Endothelial cell of umbilical vein (primary cell): ENCODE measurements around the gene EPHA8. TPM values are rescaled to one million over a fixed set of nuclear protein-coding genes. Genes with fewer than 3 reads are reported as not detected.

ENCODE experiments used
- BruUV-seq: library from RNA; stranded (reverse); fragments of 400-500 nt; replicated peaks from 2 replicates; lab custom pipeline; 2021; lab: Mats Ljungman, UMichigan
- CTCF ChIA-PET: fragments of 300-600, 350-600 bp; sonication (Branson Sonifier 250); formaldehyde crosslinking; loops from one replicate; lab custom pipeline; 2021; ENCODE audit warnings: antibody characterized with exemption, inconsistent platforms; lab: Charles Lee
- POLR2A ChIA-PET: fragments of 300-600, 350-600 bp; sonication (Branson Sonifier 250); formaldehyde crosslinking; loops from one replicate; lab custom pipeline; 2021; ENCODE audit warnings: antibody characterized with exemption, inconsistent platforms; lab: Charles Lee
- DNase-seq: peaks from one replicate; pipeline ENCODE4 v3.0.0-alpha.2; 2011; ENCODE audit warnings: low read depth, low spot score
- FAIRE-seq: peaks from 2 replicates; lab custom pipeline; 2011; peaks lifted over from hg19 to GRCh38; lab: Jason Lieb, UNC
- H2AFZ ChIP-seq: 2 replicates; pipeline ENCODE4 v1.6.0; 2012; ENCODE audit warnings: low read depth, low read length, control low read depth, inconsistent platforms
- H3K27ac ChIP-seq: 2 replicates; pipeline ENCODE4 v1.5.1; 2011; ENCODE audit warnings: low read depth, mild to moderate bottlenecking, control low read depth, low read length, moderate library complexity; ENCODE audit not compliant: insufficient read depth
- H3K27me3 ChIP-seq, 2 experiments: 2 replicates each; pipeline versions ENCODE4 v1.6.0 to v1.6.1; 2011; ENCODE audit warnings: low read length in 2 of 2, mixed read lengths in 1 of 2; ENCODE audit not compliant: control insufficient read depth in 2 of 2, insufficient read depth in 2 of 2
- H3K36me3 ChIP-seq, 2 experiments: 2 replicates in 1 of 2; 3 replicates in 1 of 2; pipeline ENCODE4 v1.5.1; 2011; ENCODE audit warnings: low read length in 2 of 2, mild to moderate bottlenecking in 1 of 2, moderate library complexity in 1 of 2; ENCODE audit not compliant: control insufficient read depth in 2 of 2, insufficient read depth in 2 of 2; ENCODE audit errors: extremely low read depth in 1 of 2
- H3K4me1 ChIP-seq: 3 replicates; pipeline ENCODE4 v1.5.1; 2011; ENCODE audit warnings: mild to moderate bottlenecking, low read length; ENCODE audit not compliant: control insufficient read depth, insufficient read depth; ENCODE audit errors: extremely low read depth
- H3K4me2 ChIP-seq: 2 replicates; pipeline ENCODE4 v1.6.1; 2011; ENCODE audit warnings: low read length, control low read depth, mixed read lengths; ENCODE audit not compliant: insufficient read depth
- H3K4me3 ChIP-seq, 3 experiments: fragments of 200-600 bp in 1 of 3; sonication (generic), shearing (Covaris generic) in 1 of 3; replicated peaks in 1 of 3; 2 replicates each; pipeline ENCODE4 v1.5.1; 2011 to 2016; ENCODE audit warnings: control low read depth in 3 of 3, low read length in 3 of 3, mild to moderate bottlenecking in 2 of 3, inconsistent platforms in 1 of 3, low read depth in 1 of 3, moderate library complexity in 1 of 3; ENCODE audit not compliant: insufficient read depth in 1 of 3
- H3K79me2 ChIP-seq: 2 replicates; pipeline ENCODE4 v1.6.0; 2012; ENCODE audit warnings: low read length, inconsistent platforms; ENCODE audit not compliant: control insufficient read depth, insufficient read depth
- H3K9ac ChIP-seq: replicated peaks from 2 replicates; pipeline ENCODE3; 2011; ENCODE audit warnings: low read length, control low read depth; ENCODE audit not compliant: insufficient read depth; ENCODE audit errors: extremely low read depth
- H3K9me1 ChIP-seq: replicated peaks from 3 replicates; pipeline ENCODE4 v1.6.0; 2011; ENCODE audit warnings: mild to moderate bottlenecking, low read length; ENCODE audit not compliant: control insufficient read depth, insufficient read depth; ENCODE audit errors: extremely low read depth
- H3K9me3 ChIP-seq: replicated peaks from 2 replicates; pipeline ENCODE4 v1.5.1; 2012; ENCODE audit warnings: low read length, inconsistent platforms; ENCODE audit not compliant: control insufficient read depth, insufficient read depth
- H4K20me1 ChIP-seq: replicated peaks from 2 replicates; pipeline ENCODE3; 2011; ENCODE audit warnings: mild to moderate bottlenecking, low read length; ENCODE audit not compliant: control insufficient read depth, insufficient read depth; ENCODE audit errors: extremely low read depth
- EZH2 ChIP-seq: IDR thresholded peaks from 2 replicates; pipeline ENCODE4 v1.6.1; 2012; ENCODE audit warnings: borderline replicate concordance, low read depth, mild to moderate bottlenecking, moderate library complexity, low read length, inconsistent platforms; ENCODE audit not compliant: severe bottlenecking
- FOS ChIP-seq: IDR thresholded peaks from 2 replicates; pipeline ENCODE4 v1.6.1; 2011; ENCODE audit warnings: mild to moderate bottlenecking, low read length, moderate library complexity, borderline replicate concordance; ENCODE audit not compliant: insufficient read depth
- GATA2 ChIP-seq: IDR thresholded peaks from 2 replicates; pipeline ENCODE4 v1.7.0; 2011; ENCODE audit warnings: low read depth, mild to moderate bottlenecking, moderate library complexity, mixed read lengths, low read length; ENCODE audit not compliant: insufficient read length, insufficient read depth
- JUN ChIP-seq: IDR thresholded peaks from 2 replicates; pipeline ENCODE4 v1.6.1; 2011; ENCODE audit warnings: borderline replicate concordance, low read depth; ENCODE audit not compliant: insufficient read length, insufficient read depth
- MYC ChIP-seq: IDR thresholded peaks from one replicate; pipeline ENCODE4 v1.6.1; 2011; ENCODE audit warnings: mild to moderate bottlenecking, low read depth, low read length
- POLR2A ChIP-seq: IDR thresholded peaks from 2 replicates; pipeline ENCODE4 v1.6.1; 2012; ENCODE audit warnings: low read depth, mild to moderate bottlenecking, control low read depth, low read length
- POLR2AphosphoS5 ChIP-seq: IDR thresholded peaks from 2 replicates; pipeline ENCODE4 v1.6.1; 2012; ENCODE audit warnings: low read depth, mild to moderate bottlenecking, control low read depth, low read length, moderate library complexity; ENCODE audit not compliant: insufficient read depth
- dilution Hi-C: fragments of 300-500 bp; cut with MboI; formaldehyde crosslinking; loops from one replicate; pipeline ENCODE4 v1.15.0; 2019; ENCODE audit warnings: low sequenced_read_pairs; ENCODE audit not compliant: extremely low pct_ligation_motif_present
- intact Hi-C: fragments of 100-400 bp; cut with micrococcal nuclease; formaldehyde crosslinking; loops from one replicate; pipeline ENCODE4 v1.10.0; 2022
- polyA plus RNA-seq, 4 experiments: library from polyadenylated mRNA; depleted of rRNA in 3 of 4; stranded (reverse) in 3 of 4; unstranded in 1 of 4; fragments of >200 nt; gene quantifications; 2 replicates each; pipeline versions ENCODE4 v1.2.1 to v1.2.3, GENCODE V29; 2011 to 2012; ENCODE audit warnings: missing spikeins in 1 of 4
- total RNA-seq: library from RNA; stranded (reverse); gene quantifications from 2 replicates; pipeline ENCODE4 v1.2.3, GENCODE V29; 2021
- TF ChIP-seq, protein P1 (sequence below): IDR thresholded peaks from 2 replicates; pipeline ENCODE4 v1.6.1; 2011; ENCODE audit not compliant: insufficient read depth, insufficient read length
- TF ChIP-seq, protein P2 (sequence below), 2 donors: IDR thresholded peaks; 1 replicate in 1 of 2; 2 replicates in 1 of 2; pipeline ENCODE4 v1.5.1; 2011; ENCODE audit warnings: low read length in 2 of 2, mild to moderate bottlenecking in 2 of 2, moderate library complexity in 2 of 2, control low read depth in 1 of 2, inconsistent platforms in 1 of 2, low read depth in 1 of 2; ENCODE audit not compliant: insufficient read depth in 1 of 2; ENCODE audit errors: extremely low read depth in 1 of 2

Gene EPHA8
- total and polyA plus RNA-seq, 2 donors (not counting 3 experiments of a cell fraction or from before 2014, with no cell fraction given) = not detected

DNA sequence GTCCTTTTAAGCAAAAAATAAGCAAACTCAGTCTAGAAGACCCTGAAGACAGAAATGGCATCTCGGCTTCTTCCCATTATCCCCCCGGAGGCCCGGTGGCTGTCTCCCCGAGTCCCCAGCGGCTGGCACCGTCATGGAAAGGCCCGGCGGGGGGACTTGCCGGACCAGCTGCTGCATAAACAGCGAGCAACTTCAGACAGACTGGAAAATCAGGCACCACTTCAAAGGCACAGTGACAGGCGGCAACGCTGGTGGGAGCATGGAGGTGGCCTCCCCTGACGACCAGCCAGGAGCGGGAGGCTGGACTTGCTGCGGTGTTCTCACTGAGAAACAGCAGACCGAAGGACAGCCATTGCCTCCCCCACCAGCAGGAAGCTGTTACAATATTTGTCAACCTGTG lies 54.8 kb downstream of the EPHA8 start:
- no peak for FAIRE-seq

More for the DNA sequence above, 54.8 kb downstream of the EPHA8 start:
- dilution Hi-C loops = no loop called here
- no peaks in the 10 kb centered on the region for H3K79me2 ChIP-seq
- ChIA-PET CTCF (no interaction called here), POLR2A (no interaction called here)
- H4K20me1 ChIP-seq = no peaks in the 10 kb centered on the region
- no TSS peak for BruUV-seq
- no peak overlapping the region for H3K9ac ChIP-seq
- TF ChIP-seq POLR2A (no peak), JUN (no peak), FOS (no peak), EZH2 (no peak), GATA2 (no peak), POLR2AphosphoS5 (no peak), MYC (no peak)
- TF ChIP-seq, protein P1, sequence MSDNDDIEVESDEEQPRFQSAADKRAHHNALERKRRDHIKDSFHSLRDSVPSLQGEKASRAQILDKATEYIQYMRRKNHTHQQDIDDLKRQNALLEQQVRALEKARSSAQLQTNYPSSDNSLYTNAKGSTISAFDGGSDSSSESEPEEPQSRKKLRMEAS = no peak
- TF ChIP-seq, protein P2, sequence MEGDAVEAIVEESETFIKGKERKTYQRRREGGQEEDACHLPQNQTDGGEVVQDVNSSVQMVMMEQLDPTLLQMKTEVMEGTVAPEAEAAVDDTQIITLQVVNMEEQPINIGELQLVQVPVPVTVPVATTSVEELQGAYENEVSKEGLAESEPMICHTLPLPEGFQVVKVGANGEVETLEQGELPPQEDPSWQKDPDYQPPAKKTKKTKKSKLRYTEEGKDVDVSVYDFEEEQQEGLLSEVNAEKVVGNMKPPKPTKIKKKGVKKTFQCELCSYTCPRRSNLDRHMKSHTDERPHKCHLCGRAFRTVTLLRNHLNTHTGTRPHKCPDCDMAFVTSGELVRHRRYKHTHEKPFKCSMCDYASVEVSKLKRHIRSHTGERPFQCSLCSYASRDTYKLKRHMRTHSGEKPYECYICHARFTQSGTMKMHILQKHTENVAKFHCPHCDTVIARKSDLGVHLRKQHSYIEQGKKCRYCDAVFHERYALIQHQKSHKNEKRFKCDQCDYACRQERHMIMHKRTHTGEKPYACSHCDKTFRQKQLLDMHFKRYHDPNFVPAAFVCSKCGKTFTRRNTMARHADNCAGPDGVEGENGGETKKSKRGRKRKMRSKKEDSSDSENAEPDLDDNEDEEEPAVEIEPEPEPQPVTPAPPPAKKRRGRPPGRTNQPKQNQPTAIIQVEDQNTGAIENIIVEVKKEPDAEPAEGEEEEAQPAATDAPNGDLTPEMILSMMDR (IDR thresholded peaks at IDR 0.05; ENCODE audit: extremely low read depth in 1 of 2, insufficient read depth in 1 of 2, low read depth in 1 of 2, low read length in 2 of 2) = no peak
- peaks cover 0 to 2% of the 10 kb centered on the region in 2 experiments for H3K27me3 ChIP-seq
- H3K4me1 ChIP-seq = no peaks in the 10 kb centered on the region
- H3K27ac ChIP-seq = no peak overlapping the region
- H2AFZ ChIP-seq = no peak overlapping the region
- no peaks in the 10 kb centered on the region for H3K36me3 ChIP-seq
- intact Hi-C loops = no loop called here
- no peak for DNase-seq
- H3K4me3 ChIP-seq = no peak overlapping the region
- H3K9me3 ChIP-seq = no peaks in the 10 kb centered on the region
- no peak overlapping the region for H3K4me2 ChIP-seq
- H3K9me1 ChIP-seq = no peaks in the 10 kb centered on the region
